Brain microvascular endothelial cell (primary cell): ENCODE measurements around the gene CDH13.

Source experiments
- DNase-seq: peaks from one replicate; pipeline ENCODE4 v3.0.0-alpha.2; 2020
- H3K27ac ChIP-seq: fragments of 250-450 bp; sonication (Bioruptor Pico); 2 replicates; pipeline ENCODE4 v1.5.1; 2020; ENCODE audit warnings: mild to moderate bottlenecking, moderate library complexity
- H3K27me3 ChIP-seq: fragments of 250-450 bp; sonication (Bioruptor Pico); replicated peaks from 2 replicates; pipeline ENCODE4 v1.5.1; 2020; ENCODE audit warnings: mild to moderate bottlenecking
- H3K36me3 ChIP-seq: fragments of 250-450 bp; sonication (Bioruptor Pico); replicated peaks from 2 replicates; pipeline ENCODE4 v1.5.1; 2020; ENCODE audit warnings: mild to moderate bottlenecking
- H3K4me3 ChIP-seq: 2 replicates; pipeline ENCODE4 v1.5.1; 2011; ENCODE audit warnings: low read depth, mild to moderate bottlenecking, control low read depth, low read length, moderate library complexity
- in situ Hi-C: cut with HindIII; loops from 2 replicates; pipeline ENCODE4 v1.10.0; 2017; ENCODE audit warnings: low sequenced_read_pairs, low pct_ligation_motif_present
- TF ChIP-seq, protein P1 (sequence below): IDR thresholded peaks from 2 replicates; pipeline ENCODE4 v1.5.1; 2011; ENCODE audit warnings: low read depth, mild to moderate bottlenecking, moderate library complexity, low read length, control low read depth, inconsistent platforms; ENCODE audit errors: missing control alignments

Gene CDH13

DNA sequence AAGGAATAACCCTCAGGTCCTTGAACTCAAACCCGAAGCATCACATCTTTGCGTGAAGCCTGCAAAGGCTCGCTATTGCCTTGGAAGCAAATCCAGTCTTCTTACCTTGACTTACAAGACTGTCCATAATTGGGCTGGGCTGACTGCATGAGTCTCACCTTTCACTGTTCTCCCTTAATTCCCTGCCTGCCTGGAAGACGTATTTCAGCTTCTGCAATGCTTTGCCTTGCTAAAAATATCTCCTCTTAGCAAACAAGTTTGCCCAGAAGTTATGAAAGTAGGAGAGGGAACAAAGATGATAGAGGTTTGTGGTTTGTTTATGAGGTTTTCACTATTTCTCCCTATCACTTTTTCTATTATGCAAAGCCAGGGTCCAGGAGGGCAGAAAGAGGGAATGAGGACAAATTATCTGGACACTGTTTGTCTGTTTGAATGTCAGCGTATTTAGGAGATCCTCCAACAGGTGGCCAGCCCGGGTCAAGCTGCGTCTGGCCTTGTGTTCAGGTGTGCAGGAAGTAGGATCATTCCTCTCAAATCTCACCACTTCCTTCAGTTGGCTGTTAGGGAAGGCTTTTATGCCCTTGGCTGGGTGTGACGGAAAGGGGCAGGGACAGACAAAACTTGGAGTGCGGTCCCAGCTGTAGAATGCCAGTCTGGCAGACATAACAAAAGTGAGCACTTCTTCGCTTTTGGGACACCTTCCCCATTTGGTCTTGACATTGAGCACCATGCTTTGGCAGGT, 488.9 kb downstream of the CDH13 start:
- TF ChIP-seq, protein P1, sequence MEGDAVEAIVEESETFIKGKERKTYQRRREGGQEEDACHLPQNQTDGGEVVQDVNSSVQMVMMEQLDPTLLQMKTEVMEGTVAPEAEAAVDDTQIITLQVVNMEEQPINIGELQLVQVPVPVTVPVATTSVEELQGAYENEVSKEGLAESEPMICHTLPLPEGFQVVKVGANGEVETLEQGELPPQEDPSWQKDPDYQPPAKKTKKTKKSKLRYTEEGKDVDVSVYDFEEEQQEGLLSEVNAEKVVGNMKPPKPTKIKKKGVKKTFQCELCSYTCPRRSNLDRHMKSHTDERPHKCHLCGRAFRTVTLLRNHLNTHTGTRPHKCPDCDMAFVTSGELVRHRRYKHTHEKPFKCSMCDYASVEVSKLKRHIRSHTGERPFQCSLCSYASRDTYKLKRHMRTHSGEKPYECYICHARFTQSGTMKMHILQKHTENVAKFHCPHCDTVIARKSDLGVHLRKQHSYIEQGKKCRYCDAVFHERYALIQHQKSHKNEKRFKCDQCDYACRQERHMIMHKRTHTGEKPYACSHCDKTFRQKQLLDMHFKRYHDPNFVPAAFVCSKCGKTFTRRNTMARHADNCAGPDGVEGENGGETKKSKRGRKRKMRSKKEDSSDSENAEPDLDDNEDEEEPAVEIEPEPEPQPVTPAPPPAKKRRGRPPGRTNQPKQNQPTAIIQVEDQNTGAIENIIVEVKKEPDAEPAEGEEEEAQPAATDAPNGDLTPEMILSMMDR = no peak
- no peaks in the 10 kb centered on the region for H3K27me3 ChIP-seq
- H3K4me3 ChIP-seq = no peak overlapping the region
- no peak overlapping the region for H3K27ac ChIP-seq
- in situ Hi-C loops = no loop called here
- H3K36me3 ChIP-seq = no peaks in the 10 kb centered on the region
- no peak for DNase-seq

DNA sequence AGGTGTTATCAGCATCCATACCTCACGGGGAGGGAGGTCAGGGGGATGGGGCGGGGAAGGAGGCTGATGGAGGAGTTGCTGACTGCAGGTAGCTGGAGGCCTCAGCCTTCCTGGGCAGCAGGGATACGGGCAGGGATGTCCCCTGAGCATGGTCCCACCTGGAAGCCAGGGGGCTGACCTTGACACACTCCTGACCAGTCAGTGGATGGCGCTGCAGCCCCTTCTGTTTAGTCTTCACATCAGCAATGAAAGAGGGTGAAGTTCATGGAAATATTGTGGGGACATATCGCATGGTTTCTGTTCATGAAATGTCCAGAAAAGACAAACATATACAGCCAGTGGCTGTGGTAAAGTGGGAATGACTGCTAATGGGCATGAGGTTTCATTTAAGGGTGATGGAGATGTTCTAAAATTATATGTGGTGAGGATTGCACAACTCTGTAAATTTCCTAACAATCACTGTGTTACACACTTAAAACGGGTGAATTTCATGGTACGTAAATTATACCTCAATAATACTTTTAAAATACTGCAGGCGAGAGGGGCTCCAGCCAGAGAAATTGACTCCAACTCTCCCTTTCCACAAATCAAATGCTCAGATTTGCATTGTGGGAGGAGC, 489.6 kb downstream of the CDH13 start:
- TF ChIP-seq, protein P1 = peak; percentile 14
- Histone ChIP-seq H3K27me3 (no peaks in the 10 kb centered on the region), H3K4me3 (no peak overlapping the region), H3K27ac (no peak overlapping the region), H3K36me3 (no peaks in the 10 kb centered on the region)
- DNase-seq = no peak
- in situ Hi-C loops = no loop called here

DNA sequence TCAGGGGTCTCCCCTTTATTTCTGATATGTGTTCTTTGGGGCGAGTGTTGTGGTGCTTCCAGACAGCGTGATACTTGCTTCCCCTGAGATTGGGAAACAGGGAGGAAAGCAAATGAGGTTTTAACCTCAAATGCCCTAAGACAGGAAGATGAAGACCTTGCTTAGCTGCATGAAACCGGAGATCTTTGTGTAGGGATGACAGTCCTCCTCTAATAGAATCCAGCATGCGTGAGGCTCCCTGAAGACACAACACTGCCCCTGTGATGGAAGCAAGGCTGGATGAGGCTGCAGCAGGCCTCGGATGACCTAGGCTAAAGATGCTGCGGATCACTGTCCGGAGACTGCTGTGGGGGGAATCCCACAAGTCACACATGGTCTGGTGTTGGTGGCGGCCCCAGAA, 491.0 kb downstream of the CDH13 start:
- no peak for DNase-seq
- no peaks in the 10 kb centered on the region for H3K27me3 ChIP-seq
- TF ChIP-seq, protein P1 = no peak
- no peak overlapping the region for H3K27ac ChIP-seq
- no peak overlapping the region for H3K4me3 ChIP-seq
- H3K36me3 ChIP-seq = no peaks in the 10 kb centered on the region
- in situ Hi-C loops = no loop called here

DNA sequence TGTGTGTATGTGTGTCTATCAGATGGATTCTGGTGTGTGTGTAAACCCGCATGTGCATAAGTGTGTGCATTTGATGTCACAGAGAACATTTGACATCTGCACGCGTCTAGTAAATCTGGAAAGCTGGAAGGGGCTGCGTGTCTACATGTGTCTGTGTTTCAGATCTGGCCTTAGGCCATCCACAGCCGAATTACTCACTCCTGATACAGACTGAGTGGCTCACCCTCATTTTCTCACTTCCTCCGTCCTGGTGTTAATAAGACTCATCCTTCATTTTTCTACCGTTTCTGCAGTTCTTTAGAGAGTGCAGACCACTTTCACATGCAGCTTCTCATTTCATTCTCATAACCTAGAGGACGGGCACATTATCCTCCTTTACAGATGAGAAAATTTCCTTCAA, 491.6 kb downstream of the CDH13 start:
- Histone ChIP-seq H3K27me3 (no peaks in the 10 kb centered on the region), H3K27ac (no peak overlapping the region), H3K36me3 (no peaks in the 10 kb centered on the region), H3K4me3 (no peak overlapping the region)
- TF ChIP-seq, protein P1 = no peak
- in situ Hi-C loops = no loop called here
- peak; percentile 56 for DNase-seq

DNA sequence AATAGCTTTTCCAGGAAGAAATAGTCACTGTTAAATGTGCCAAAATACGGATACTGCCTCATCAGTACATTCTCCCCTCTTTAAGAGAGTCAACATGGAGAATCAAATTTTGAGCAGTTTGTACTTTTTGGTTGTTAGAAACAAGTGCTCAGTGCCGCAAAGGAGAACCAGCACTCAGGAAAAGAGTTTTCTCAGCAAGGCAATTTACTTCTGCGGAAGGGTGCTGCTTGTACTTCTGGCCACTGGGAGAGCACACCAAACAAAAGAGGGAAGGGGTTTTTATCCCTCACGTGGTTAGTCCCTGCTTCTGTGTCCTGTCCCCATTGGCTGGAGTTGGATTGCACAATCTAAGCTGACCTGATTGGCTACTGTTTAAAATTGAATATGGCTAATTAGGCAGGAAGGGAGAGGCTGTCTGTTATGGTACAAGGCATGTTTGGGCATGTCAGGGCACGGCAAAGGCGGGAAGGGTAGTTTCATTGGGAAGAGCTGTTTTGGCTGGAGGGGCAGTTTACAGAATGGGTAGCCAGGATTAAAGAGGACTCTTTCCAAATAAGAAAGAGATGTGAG, 499.3 kb downstream of the CDH13 start:
- H3K36me3 ChIP-seq = peaks cover 18% of the 10 kb centered on the region
- no peak overlapping the region for H3K27ac ChIP-seq
- H3K4me3 ChIP-seq = no peak overlapping the region
- DNase-seq = no peak
- TF ChIP-seq, protein P1 = no peak
- H3K27me3 ChIP-seq = no peaks in the 10 kb centered on the region
- in situ Hi-C loops = no loop called here

DNA sequence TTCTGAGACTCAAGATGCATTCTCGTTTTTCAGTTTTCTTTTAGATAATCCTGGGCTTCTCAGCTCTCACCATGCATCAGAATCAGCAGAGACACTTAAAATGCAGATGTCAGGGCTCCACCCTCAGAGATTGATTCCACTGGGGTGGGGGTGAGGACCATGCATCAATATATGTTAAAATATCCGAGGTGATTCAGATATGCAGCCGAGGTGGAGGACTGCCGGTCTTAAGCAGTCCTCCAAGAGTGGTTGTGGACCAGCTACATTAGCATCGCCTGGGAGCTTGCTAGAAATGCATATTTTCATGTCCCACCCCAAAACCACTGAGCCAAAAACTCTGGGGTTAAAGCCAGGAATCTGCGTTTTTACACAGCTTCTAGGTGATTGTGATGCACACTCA, 501.3 kb downstream of the CDH13 start:
- H3K27ac ChIP-seq = no peak overlapping the region
- in situ Hi-C loops = no loop called here
- no peak overlapping the region for H3K4me3 ChIP-seq
- peaks cover 18% of the 10 kb centered on the region for H3K36me3 ChIP-seq
- no peaks in the 10 kb centered on the region for H3K27me3 ChIP-seq
- DNase-seq = no peak
- TF ChIP-seq, protein P1 = no peak
